H1 (cell line): Measurements from ENCODE around the gene MIB1. TPM values are rescaled to one million over a fixed set of nuclear protein-coding genes. Genes with fewer than 3 reads are reported as not detected.

Source experiments
- POLR2A ChIP-seq, 2 experiments: IDR thresholded peaks; 1 replicate in 1 of 2; 2 replicates in 1 of 2; pipeline ENCODE4 v1.6.1; 2011; ENCODE audit warnings: low read depth in 2 of 2, low read length in 2 of 2, mild to moderate bottlenecking in 2 of 2; ENCODE audit errors: control extremely low read depth in 1 of 2
- polyA plus RNA-seq, 7 experiments: library from polyadenylated mRNA; depleted of rRNA in 3 of 7; stranded (reverse) in 5 of 7; unstranded in 2 of 7; fragments of >200 nt in 5 of 7; fragments of 200-250 nt in 2 of 7; gene quantifications; 1 replicate in 5 of 7; 2 replicates in 1 of 7; 4 replicates in 1 of 7; pipeline versions ENCODE4 v1.2.1 to v1.2.3, GENCODE V29; 2011 to 2013; ENCODE audit warnings: missing spikeins in 2 of 7, mixed read lengths in 2 of 7
- total RNA-seq: library from RNA; stranded (reverse); fragmentation: NEBNext Ultra II Directional; extraction: Animal tissue kit (Norgen Biotek cat#: 25700); gene quantifications from 2 replicates; pipeline ENCODE4 v1.2.1, GENCODE V29; 2021

Gene MIB1
- total and polyA plus RNA-seq, 2 of the 8 experiments (the other 6 are each of a cell fraction or from before 2014, with no cell fraction given) = 8.2 to 60.3 TPM

- TF ChIP-seq POLR2A (IDR thresholded peaks at IDR 0.05; ENCODE audit: control extremely low read depth in 1 of 2, low read depth in 2 of 2, low read length in 2 of 2) = no peak
- TF ChIP-seq, all 59 proteins: peak for 0
Measured at GRCh38 chr18:21693322-21693721, 47.3 kb upstream of the MIB1 start (continued).
